HepG2 (cell line): ENCODE data around the gene ALDH2. TPM values are rescaled to one million over a fixed set of nuclear protein-coding genes. Genes with fewer than 3 reads are reported as not detected.

Experiments
- ATAC-seq: fragments of 200-7000 bp; cut with Tn5 transposase; 3 replicates; pipeline ENCODE4 v1.9.1; 2020; ENCODE audit warnings: mild to moderate bottlenecking, moderate library complexity
- BruUV-seq: library from RNA; stranded (reverse); fragments of 400-500 nt; replicated peaks from 2 replicates; lab custom pipeline; 2021; lab: Mats Ljungman, UMichigan
- CTCF ChIA-PET: fragments of 300-600 bp; formaldehyde crosslinking; extraction: SDS; loops from one replicate; lab custom pipeline; 2021; ENCODE audit warnings: low total read pairs, inconsistent platforms, low intra/inter-chr PET ratio; lab: Yijun Ruan, JAX
- POLR2A ChIA-PET: fragments of 350-600 bp; sonication (Branson Sonifier 250); formaldehyde crosslinking; loops from one replicate; lab custom pipeline; 2020; ENCODE audit warnings: antibody characterized with exemption, inconsistent platforms; lab: Yijun Ruan, JAX
- DNase-seq: peaks from one replicate; pipeline ENCODE4 v3.0.0-alpha.2; 2015; ENCODE audit warnings: low spot score
- FAIRE-seq: peaks from 3 replicates; lab custom pipeline; 2011; peaks lifted over from hg19 to GRCh38; lab: Jason Lieb, UNC
- H2AFZ ChIP-seq: one replicate; pipeline ENCODE4 v1.6.1; 2011; ENCODE audit warnings: low read length, inconsistent platforms
- H3K27ac ChIP-seq: fragments of 300-600 bp; 3 replicates; pipeline ENCODE4 v1.8.0; 2011; ENCODE audit warnings: mixed run types, mild to moderate bottlenecking, mixed read lengths, low read length, inconsistent platforms; ENCODE audit not compliant: insufficient read depth; ENCODE audit errors: extremely low read length
- H3K27me3 ChIP-seq, 2 experiments: fragments of 200-600 bp in 1 of 2; 2 replicates in 1 of 2; 3 replicates in 1 of 2; pipeline versions ENCODE4 v1.6.0 to v1.8.0; 2011; ENCODE audit warnings: low read length in 2 of 2, mild to moderate bottlenecking in 2 of 2, moderate library complexity in 2 of 2, inconsistent platforms in 1 of 2; ENCODE audit not compliant: insufficient read depth in 2 of 2, control insufficient read depth in 1 of 2
- H3K36me3 ChIP-seq, 2 experiments: fragments of 200-600 bp in 1 of 2; replicated peaks in 1 of 2; 2 replicates in 1 of 2; 3 replicates in 1 of 2; pipeline versions ENCODE4 v1.5.1 to v1.8.0; 2011; ENCODE audit warnings: low read length in 2 of 2, inconsistent platforms in 1 of 2; ENCODE audit not compliant: insufficient read depth in 2 of 2, control insufficient read depth in 1 of 2
- H3K4me1 ChIP-seq: 2 replicates; pipeline ENCODE4 v1.5.1; 2012; ENCODE audit warnings: low read length, inconsistent platforms; ENCODE audit not compliant: insufficient read depth
- H3K4me2 ChIP-seq: 2 replicates; pipeline ENCODE4 v1.6.0; 2011; ENCODE audit warnings: low read depth, low read length, inconsistent platforms
- H3K4me3 ChIP-seq, 3 experiments: fragments of 200-600 bp in 1 of 3; sonication (generic), shearing (Covaris generic) in 1 of 3; replicated peaks in 1 of 3; 2 replicates each; pipeline ENCODE4 v1.5.1; 2011 to 2016; ENCODE audit warnings: low read length in 3 of 3, inconsistent platforms in 2 of 3, low read depth in 2 of 3, mild to moderate bottlenecking in 2 of 3, control low read depth in 1 of 3, mixed read lengths in 1 of 3; ENCODE audit not compliant: insufficient read depth in 1 of 3
- H3K79me2 ChIP-seq: one replicate; pipeline ENCODE4 v1.6.1; 2011; ENCODE audit warnings: low read length, inconsistent platforms; ENCODE audit not compliant: insufficient read depth
- H3K9ac ChIP-seq: 2 replicates; pipeline ENCODE4 v1.6.0; 2011; ENCODE audit warnings: mild to moderate bottlenecking, low read depth, low read length, inconsistent platforms; ENCODE audit not compliant: insufficient read depth
- H3K9me3 ChIP-seq: 2 replicates; pipeline ENCODE4 v1.5.1; 2012; ENCODE audit warnings: mild to moderate bottlenecking, low read length
- H4K20me1 ChIP-seq: 2 replicates; pipeline ENCODE4 v1.6.0; 2011; ENCODE audit warnings: inconsistent platforms, mild to moderate bottlenecking, low read length, moderate library complexity; ENCODE audit not compliant: insufficient read depth
- ASH2L ChIP-seq: fragments of 300-600, 200-600 bp; sonication (generic); IDR thresholded peaks from 2 replicates; pipeline ENCODE4 v1.7.0; 2017; ENCODE audit warnings: low read depth, mild to moderate bottlenecking, moderate library complexity, mixed read lengths, low read length; ENCODE audit not compliant: insufficient read length
- BRD4 ChIP-seq: sonication (generic); formaldehyde crosslinking; IDR thresholded peaks from 2 replicates; pipeline ENCODE4 v1.4.0; 2020; ENCODE audit warnings: missing genetic modification reagents
- DPF2 ChIP-seq: sonication (generic); formaldehyde crosslinking; IDR thresholded peaks from 2 replicates; pipeline ENCODE4 v1.4.0; 2020; ENCODE audit warnings: mild to moderate bottlenecking, low read depth, missing genetic modification reagents, borderline replicate concordance
- GPN1 ChIP-seq: sonication (generic); formaldehyde crosslinking; IDR thresholded peaks from 2 replicates; pipeline ENCODE4 v1.5.1; 2020; ENCODE audit warnings: missing genetic modification reagents, borderline replicate concordance
- SMARCC2 ChIP-seq: fragments of 450-650 bp; IDR thresholded peaks from 2 replicates; pipeline ENCODE4 v1.6.1; 2017; ENCODE audit warnings: antibody characterized with exemption, mild to moderate bottlenecking
- SOX5 ChIP-seq: IDR thresholded peaks from 2 replicates; pipeline ENCODE4 v1.6.1; 2016; ENCODE audit warnings: borderline replicate concordance
- TBL1XR1 ChIP-seq: fragments of 150-350 bp; IDR thresholded peaks from 2 replicates; pipeline ENCODE4 v1.6.1; 2014; ENCODE audit warnings: borderline replicate concordance, low read length; ENCODE audit not compliant: partially characterized antibody
- WGBS: methylation state at CpG from one replicate; pipeline ENCODE4 v1.1.6; 2017; ENCODE audit warnings: low lambda C conversion rate; 5-methylcytosine and 5-hydroxymethylcytosine counted together
- in situ Hi-C: cut with HindIII; loops from 2 replicates; pipeline ENCODE4 v1.10.0; 2017; ENCODE audit warnings: low pct_unique_long_range_greater_than_20kb; ENCODE audit not compliant: extremely low pct_ligation_motif_present
- intact Hi-C: fragments of 100-400 bp; cut with micrococcal nuclease; formaldehyde crosslinking; loops from one replicate; pipeline ENCODE4 v1.10.0; 2022; ENCODE audit not compliant: unreplicated experiment
- polyA plus RNA-seq, 8 experiments: library from polyadenylated mRNA; depleted of rRNA in 3 of 8; stranded (reverse) in 7 of 8; unstranded in 1 of 8; fragments of >200 nt; fragmentation: Illumina TruSeq in 4 of 8; extraction: Trizol in 4 of 8; gene quantifications; 2 replicates each; pipeline versions ENCODE4 v1.2.1 to v1.2.3, GENCODE V29; 2011 to 2016; ENCODE audit warnings: low read depth in 4 of 8, missing spikeins in 1 of 8, mixed read lengths in 1 of 8; ENCODE audit not compliant: insufficient read depth in 1 of 8
- total RNA-seq, 5 experiments: library from RNA; depleted of rRNA; stranded (reverse); fragments of >200 nt; fragmentation: Illumina TruSeq; extraction: Trizol; gene quantifications; 2 replicates each; pipeline ENCODE4 v1.2.3, GENCODE V29; 2016; ENCODE audit warnings: low read depth in 1 of 5
- TF ChIP-seq, protein P1 (sequence below): sonication (generic); formaldehyde crosslinking; IDR thresholded peaks from 2 replicates; pipeline ENCODE4 v1.5.0; 2020; ENCODE audit warnings: mild to moderate bottlenecking, missing genetic modification reagents, borderline replicate concordance
- TF ChIP-seq, protein P2 (sequence below): sonication (generic); formaldehyde crosslinking; IDR thresholded peaks from 2 replicates; pipeline ENCODE4 v1.8.0; 2022; ENCODE audit warnings: mild to moderate bottlenecking, missing genetic modification reagents, moderate library complexity
- TF ChIP-seq, protein P3 (sequence below): sonication (generic); formaldehyde crosslinking; IDR thresholded peaks from 2 replicates; pipeline ENCODE4 v1.8.0; 2022; ENCODE audit warnings: missing genetic modification reagents, mild to moderate bottlenecking, moderate library complexity, borderline replicate concordance
- TF ChIP-seq, protein P4 (sequence below): IDR thresholded peaks from 2 replicates; pipeline ENCODE4 v1.6.1; 2016; ENCODE audit warnings: low read depth, missing genetic modification reagents, missing compliant biosample characterization

Gene ALDH2
- total and polyA plus RNA-seq, 2 of the 13 experiments (the other 11 are each of a cell fraction or from before 2014, with no cell fraction given), result 78.8 to 103 TPM

DNA sequence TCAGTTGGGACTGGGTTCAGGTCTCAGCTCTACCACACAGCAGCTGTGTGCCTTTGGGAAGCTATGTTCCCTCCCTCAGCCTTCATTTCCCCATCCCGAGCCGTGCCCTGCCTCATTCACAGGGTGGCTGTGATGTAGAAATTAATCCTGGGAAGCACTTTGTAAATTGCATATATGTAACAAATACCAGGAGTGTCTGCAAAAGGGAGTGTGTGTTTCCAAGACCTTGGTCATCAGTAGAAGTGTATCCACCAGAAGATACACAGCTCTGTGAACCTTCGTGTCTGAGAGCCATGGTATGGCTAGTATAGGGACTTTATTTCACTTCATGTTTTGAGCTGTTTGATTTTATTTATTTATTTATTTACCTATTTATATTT lies 26.1 kb downstream of the ALDH2 start (continued):
- TF ChIP-seq, protein P1, sequence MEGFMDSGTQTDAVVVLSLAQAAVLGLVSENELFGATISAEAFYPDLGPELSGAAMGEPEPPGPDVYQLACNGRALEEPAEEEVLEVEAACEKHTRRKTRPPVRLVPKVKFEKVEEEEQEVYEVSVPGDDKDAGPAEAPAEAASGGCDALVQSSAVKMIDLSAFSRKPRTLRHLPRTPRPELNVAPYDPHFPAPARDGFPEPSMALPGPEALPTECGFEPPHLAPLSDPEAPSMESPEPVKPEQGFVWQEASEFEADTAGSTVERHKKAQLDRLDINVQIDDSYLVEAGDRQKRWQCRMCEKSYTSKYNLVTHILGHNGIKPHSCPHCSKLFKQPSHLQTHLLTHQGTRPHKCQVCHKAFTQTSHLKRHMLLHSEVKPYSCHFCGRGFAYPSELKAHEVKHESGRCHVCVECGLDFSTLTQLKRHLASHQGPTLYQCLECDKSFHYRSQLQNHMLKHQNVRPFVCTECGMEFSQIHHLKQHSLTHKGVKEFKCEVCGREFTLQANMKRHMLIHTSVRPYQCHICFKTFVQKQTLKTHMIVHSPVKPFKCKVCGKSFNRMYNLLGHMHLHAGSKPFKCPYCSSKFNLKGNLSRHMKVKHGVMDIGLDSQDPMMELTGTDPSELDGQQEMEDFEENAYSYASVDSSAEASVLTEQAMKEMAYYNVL (CRISPR knock-in tag), result no peak

DNA sequence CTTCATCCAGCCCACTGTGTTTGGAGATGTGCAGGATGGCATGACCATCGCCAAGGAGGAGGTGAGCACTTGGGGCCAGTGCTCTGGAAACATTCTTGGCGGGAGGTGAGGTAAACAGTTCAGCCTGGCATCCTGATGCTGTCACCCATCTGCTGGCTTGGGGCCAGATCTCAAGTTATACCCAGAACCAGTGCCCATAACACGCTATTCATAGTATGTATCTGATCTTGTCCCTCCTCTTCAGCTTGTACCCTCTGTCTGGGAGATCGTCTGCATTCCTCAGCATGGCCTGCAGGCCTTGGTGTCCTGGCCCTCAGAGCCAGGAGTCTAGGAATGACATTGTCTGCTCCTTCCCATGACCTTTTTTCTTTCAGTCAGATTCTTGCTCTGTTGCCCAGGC lies 31.4 kb downstream of the ALDH2 start:
- Histone ChIP-seq H3K27me3 (no peaks in the 10 kb centered on the region), H3K4me2 (no peak overlapping the region), H2AFZ (no peak overlapping the region), H4K20me1 (no peaks in the 10 kb centered on the region), H3K4me1 (no peaks in the 10 kb centered on the region), H3K79me2 (no peaks in the 10 kb centered on the region), H3K9ac (no peak overlapping the region), H3K27ac (no peak overlapping the region), H3K9me3 (no peaks in the 10 kb centered on the region), H3K4me3 (no peak overlapping the region), H3K36me3 (peaks cover 14 to 58% of the 10 kb centered on the region in 2 experiments)
- DNase-seq, result no peak
- ATAC-seq, result no peak; the same call in 2 of the 3 replicates
- ChIA-PET POLR2A (no interaction called here), CTCF (no interaction called here)
- intact Hi-C loops, result no loop called here
- 93% methylated on average over 3 of the region's 4 CpGs for WGBS
- no TSS peak for BruUV-seq
- no peak for FAIRE-seq
- in situ Hi-C loops, result no loop called here
- TF ChIP-seq, protein P2, sequence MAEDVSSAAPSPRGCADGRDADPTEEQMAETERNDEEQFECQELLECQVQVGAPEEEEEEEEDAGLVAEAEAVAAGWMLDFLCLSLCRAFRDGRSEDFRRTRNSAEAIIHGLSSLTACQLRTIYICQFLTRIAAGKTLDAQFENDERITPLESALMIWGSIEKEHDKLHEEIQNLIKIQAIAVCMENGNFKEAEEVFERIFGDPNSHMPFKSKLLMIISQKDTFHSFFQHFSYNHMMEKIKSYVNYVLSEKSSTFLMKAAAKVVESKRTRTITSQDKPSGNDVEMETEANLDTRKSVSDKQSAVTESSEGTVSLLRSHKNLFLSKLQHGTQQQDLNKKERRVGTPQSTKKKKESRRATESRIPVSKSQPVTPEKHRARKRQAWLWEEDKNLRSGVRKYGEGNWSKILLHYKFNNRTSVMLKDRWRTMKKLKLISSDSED (CRISPR knock-in tag), result no peak
- TF ChIP-seq DPF2 (no peak), GPN1 (no peak), TBL1XR1 (no peak), ASH2L (no peak), SOX5 (CRISPR knock-in tag) (no peak), SMARCC2 (no peak), BRD4 (CRISPR knock-in tag) (no peak)
- TF ChIP-seq, protein P3, sequence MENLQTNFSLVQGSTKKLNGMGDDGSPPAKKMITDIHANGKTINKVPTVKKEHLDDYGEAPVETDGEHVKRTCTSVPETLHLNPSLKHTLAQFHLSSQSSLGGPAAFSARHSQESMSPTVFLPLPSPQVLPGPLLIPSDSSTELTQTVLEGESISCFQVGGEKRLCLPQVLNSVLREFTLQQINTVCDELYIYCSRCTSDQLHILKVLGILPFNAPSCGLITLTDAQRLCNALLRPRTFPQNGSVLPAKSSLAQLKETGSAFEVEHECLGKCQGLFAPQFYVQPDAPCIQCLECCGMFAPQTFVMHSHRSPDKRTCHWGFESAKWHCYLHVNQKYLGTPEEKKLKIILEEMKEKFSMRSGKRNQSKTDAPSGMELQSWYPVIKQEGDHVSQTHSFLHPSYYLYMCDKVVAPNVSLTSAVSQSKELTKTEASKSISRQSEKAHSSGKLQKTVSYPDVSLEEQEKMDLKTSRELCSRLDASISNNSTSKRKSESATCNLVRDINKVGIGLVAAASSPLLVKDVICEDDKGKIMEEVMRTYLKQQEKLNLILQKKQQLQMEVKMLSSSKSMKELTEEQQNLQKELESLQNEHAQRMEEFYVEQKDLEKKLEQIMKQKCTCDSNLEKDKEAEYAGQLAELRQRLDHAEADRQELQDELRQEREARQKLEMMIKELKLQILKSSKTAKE (CRISPR knock-in tag), result no peak
- TF ChIP-seq, protein P4, sequence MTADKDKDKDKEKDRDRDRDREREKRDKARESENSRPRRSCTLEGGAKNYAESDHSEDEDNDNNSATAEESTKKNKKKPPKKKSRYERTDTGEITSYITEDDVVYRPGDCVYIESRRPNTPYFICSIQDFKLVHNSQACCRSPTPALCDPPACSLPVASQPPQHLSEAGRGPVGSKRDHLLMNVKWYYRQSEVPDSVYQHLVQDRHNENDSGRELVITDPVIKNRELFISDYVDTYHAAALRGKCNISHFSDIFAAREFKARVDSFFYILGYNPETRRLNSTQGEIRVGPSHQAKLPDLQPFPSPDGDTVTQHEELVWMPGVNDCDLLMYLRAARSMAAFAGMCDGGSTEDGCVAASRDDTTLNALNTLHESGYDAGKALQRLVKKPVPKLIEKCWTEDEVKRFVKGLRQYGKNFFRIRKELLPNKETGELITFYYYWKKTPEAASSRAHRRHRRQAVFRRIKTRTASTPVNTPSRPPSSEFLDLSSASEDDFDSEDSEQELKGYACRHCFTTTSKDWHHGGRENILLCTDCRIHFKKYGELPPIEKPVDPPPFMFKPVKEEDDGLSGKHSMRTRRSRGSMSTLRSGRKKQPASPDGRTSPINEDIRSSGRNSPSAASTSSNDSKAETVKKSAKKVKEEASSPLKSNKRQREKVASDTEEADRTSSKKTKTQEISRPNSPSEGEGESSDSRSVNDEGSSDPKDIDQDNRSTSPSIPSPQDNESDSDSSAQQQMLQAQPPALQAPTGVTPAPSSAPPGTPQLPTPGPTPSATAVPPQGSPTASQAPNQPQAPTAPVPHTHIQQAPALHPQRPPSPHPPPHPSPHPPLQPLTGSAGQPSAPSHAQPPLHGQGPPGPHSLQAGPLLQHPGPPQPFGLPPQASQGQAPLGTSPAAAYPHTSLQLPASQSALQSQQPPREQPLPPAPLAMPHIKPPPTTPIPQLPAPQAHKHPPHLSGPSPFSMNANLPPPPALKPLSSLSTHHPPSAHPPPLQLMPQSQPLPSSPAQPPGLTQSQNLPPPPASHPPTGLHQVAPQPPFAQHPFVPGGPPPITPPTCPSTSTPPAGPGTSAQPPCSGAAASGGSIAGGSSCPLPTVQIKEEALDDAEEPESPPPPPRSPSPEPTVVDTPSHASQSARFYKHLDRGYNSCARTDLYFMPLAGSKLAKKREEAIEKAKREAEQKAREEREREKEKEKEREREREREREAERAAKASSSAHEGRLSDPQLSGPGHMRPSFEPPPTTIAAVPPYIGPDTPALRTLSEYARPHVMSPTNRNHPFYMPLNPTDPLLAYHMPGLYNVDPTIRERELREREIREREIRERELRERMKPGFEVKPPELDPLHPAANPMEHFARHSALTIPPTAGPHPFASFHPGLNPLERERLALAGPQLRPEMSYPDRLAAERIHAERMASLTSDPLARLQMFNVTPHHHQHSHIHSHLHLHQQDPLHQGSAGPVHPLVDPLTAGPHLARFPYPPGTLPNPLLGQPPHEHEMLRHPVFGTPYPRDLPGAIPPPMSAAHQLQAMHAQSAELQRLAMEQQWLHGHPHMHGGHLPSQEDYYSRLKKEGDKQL (CRISPR knock-in tag), result no peak
